GM12872 (cell line): ENCODE results near the gene RPTN.
A peak's percentile ranks its signal among the peaks of the same experiment; 100 is the strongest.

Experiments
- CTCF ChIP-seq: IDR thresholded peaks from 3 replicates; pipeline ENCODE4 v1.5.1; 2011; ENCODE audit warnings: low read depth, mild to moderate bottlenecking, low read length, moderate library complexity; ENCODE audit not compliant: insufficient read depth

RPTN gene

GRCh38 chr1:152141971-152142584, 16.9 kb downstream of the RPTN start:
- TF ChIP-seq CTCF, result peak; percentile 69

- TF ChIP-seq CTCF, result no peak
These were observed 21.8 kb downstream of the RPTN start for GRCh38 chr1:152137215-152137614.

- no peak for TF ChIP-seq CTCF
These were observed 28.8 kb downstream of the RPTN start for GRCh38 chr1:152130186-152130585.

GRCh38 chr1:152127673-152128072, 31.4 kb downstream of the RPTN start:
- no peak for TF ChIP-seq CTCF

- TF ChIP-seq CTCF, result no peak
These were observed 33.1 kb downstream of the RPTN start for GRCh38 chr1:152125834-152126443.

GRCh38 chr1:152118915-152119314, 40.1 kb downstream of the RPTN start:
- no peak for TF ChIP-seq CTCF

GRCh38 chr1:152115344-152115743, 43.7 kb downstream of the RPTN start, which contains the start of gene TCHH:
TCHH (minus strand) TSS chr1:152115444; CDS start chr1:152114080, 1,364 bp downstream.
- no peak for TF ChIP-seq CTCF
